Neutrophil (primary cell): ENCODE data around the gene VEZF1.
"Not testable (repeated sequence)": the region's sequence is repeated elsewhere in the genome, so short reads cannot be mapped to it uniquely, and the experiment has no call there.

ENCODE experiments used
- H3K27ac ChIP-seq: fragments of 200-600 bp; sonication (generic); 2 replicates; pipeline ENCODE4 v1.5.1; 2016; ENCODE audit warnings: mild to moderate bottlenecking, moderate library complexity
- H3K27me3 ChIP-seq: fragments of 200-600 bp; sonication (generic); 2 replicates; pipeline ENCODE4 v1.6.0; 2016; ENCODE audit warnings: mild to moderate bottlenecking
- H3K36me3 ChIP-seq: fragments of 200-600 bp; sonication (generic); 2 replicates; pipeline ENCODE4 v1.5.1; 2017
- H3K4me1 ChIP-seq, 2 experiments: fragments of 200-600 bp in 1 of 2; sonication (generic) in 1 of 2; 1 replicate in 1 of 2; 2 replicates in 1 of 2; pipeline versions ENCODE4 v1.5.1 to v1.6.1; 2013 to 2016; ENCODE audit warnings: low read depth in 1 of 2, low read length in 1 of 2, mild to moderate bottlenecking in 1 of 2, moderate library complexity in 1 of 2; ENCODE audit not compliant: control insufficient read depth in 1 of 2, insufficient read depth in 1 of 2
- H3K4me3 ChIP-seq, 2 experiments: fragments of 200-600 bp in 1 of 2; sonication (generic) in 1 of 2; 1 replicate in 1 of 2; 2 replicates in 1 of 2; pipeline ENCODE4 v1.5.1; 2013 to 2016; ENCODE audit warnings: low read depth in 1 of 2, low read length in 1 of 2, mild to moderate bottlenecking in 1 of 2, moderate library complexity in 1 of 2
- H3K9me3 ChIP-seq: fragments of 200-600 bp; sonication (generic); 2 replicates; pipeline ENCODE4 v1.5.1; 2016
- CTCF ChIP-seq: fragments of 200-600 bp; sonication (generic); IDR thresholded peaks from 2 replicates; pipeline ENCODE4 v1.5.1; 2016; ENCODE audit warnings: antibody characterized with exemption

Gene VEZF1

GRCh38 chr17:57975044-57975443 lies 13.0 kb downstream of the VEZF1 start:
- H3K4me1 ChIP-seq = no peaks in the 10 kb centered on the region
- no peak for TF ChIP-seq CTCF
- H3K4me3 ChIP-seq = no peak overlapping the region
- no peaks in the 10 kb centered on the region for H3K9me3 ChIP-seq
- peak overlapping the region; percentile 30 for H3K27ac ChIP-seq
- peaks cover 86% of the 10 kb centered on the region for H3K36me3 ChIP-seq
- no peaks in the 10 kb centered on the region for H3K27me3 ChIP-seq

GRCh38 chr17:57974053-57974824 lies 13.8 kb downstream of the VEZF1 start:
- not testable (repeated sequence) for H3K4me1 ChIP-seq, H3K4me3 ChIP-seq, H3K27me3 ChIP-seq, H3K9me3 ChIP-seq, H3K27ac ChIP-seq
- peaks cover 78% of the 10 kb centered on the region for H3K36me3 ChIP-seq

GRCh38 chr17:57972151-57972550 lies 15.9 kb downstream of the VEZF1 start:
- H3K4me1 ChIP-seq = no peaks in the 10 kb centered on the region
- TF ChIP-seq CTCF = no peak
- peak overlapping the region; percentile 23 for H3K27ac ChIP-seq
- peaks cover 58% of the 10 kb centered on the region for H3K36me3 ChIP-seq
- no peak overlapping the region for H3K4me3 ChIP-seq
- no peaks in the 10 kb centered on the region for H3K9me3 ChIP-seq
- no peaks in the 10 kb centered on the region for H3K27me3 ChIP-seq

GRCh38 chr17:57971572-57971971 lies 16.5 kb downstream of the VEZF1 start:
- Histone ChIP-seq H3K4me3 (no peak overlapping the region), H3K9me3 (no peaks in the 10 kb centered on the region), H3K4me1 (no peaks in the 10 kb centered on the region), H3K27me3 (no peaks in the 10 kb centered on the region), H3K27ac (no peak overlapping the region), H3K36me3 (peaks cover 52% of the 10 kb centered on the region)
- TF ChIP-seq CTCF = no peak

- peaks cover 43% of the 10 kb centered on the region for H3K36me3 ChIP-seq
- H3K27me3 ChIP-seq = no peaks in the 10 kb centered on the region
- no peak overlapping the region for H3K4me3 ChIP-seq
- H3K9me3 ChIP-seq = no peaks in the 10 kb centered on the region
- no peaks in the 10 kb centered on the region for H3K4me1 ChIP-seq
- no peak overlapping the region for H3K27ac ChIP-seq
- no peak for TF ChIP-seq CTCF
These were observed 17.3 kb downstream of the VEZF1 start for GRCh38 chr17:57970710-57971109.

- H3K4me3 ChIP-seq = no peak overlapping the region
These were observed 19.6 kb downstream of the VEZF1 start for GRCh38 chr17:57968456-57968855.

More at GRCh38 chr17:57968456-57968855, 19.6 kb downstream of the VEZF1 start:
- no peak overlapping the region for H3K27ac ChIP-seq
- no peaks in the 10 kb centered on the region for H3K9me3 ChIP-seq
- TF ChIP-seq CTCF = no peak
- H3K4me1 ChIP-seq = no peaks in the 10 kb centered on the region
- peaks cover 21% of the 10 kb centered on the region for H3K36me3 ChIP-seq
- no peaks in the 10 kb centered on the region for H3K27me3 ChIP-seq
